HG02870 (cell line): ENCODE measurements around the gene NAA10.

Source experiments
- ATAC-seq: cut with Tn5 transposase; IDR thresholded peaks from one replicate; pipeline ENCODE4 v1.9.1; 2021; ENCODE audit warnings: mild to moderate bottlenecking, moderate library complexity; ENCODE audit not compliant: unreplicated experiment

The NAA10 gene

GRCh38 chrX:153967536-153968224 lies 32.8 kb upstream of the NAA10 start:
- no peak for ATAC-seq

- ATAC-seq: no peak
Measured at GRCh38 chrX:153966841-153967535, 32.2 kb upstream of the NAA10 start.

DNA sequence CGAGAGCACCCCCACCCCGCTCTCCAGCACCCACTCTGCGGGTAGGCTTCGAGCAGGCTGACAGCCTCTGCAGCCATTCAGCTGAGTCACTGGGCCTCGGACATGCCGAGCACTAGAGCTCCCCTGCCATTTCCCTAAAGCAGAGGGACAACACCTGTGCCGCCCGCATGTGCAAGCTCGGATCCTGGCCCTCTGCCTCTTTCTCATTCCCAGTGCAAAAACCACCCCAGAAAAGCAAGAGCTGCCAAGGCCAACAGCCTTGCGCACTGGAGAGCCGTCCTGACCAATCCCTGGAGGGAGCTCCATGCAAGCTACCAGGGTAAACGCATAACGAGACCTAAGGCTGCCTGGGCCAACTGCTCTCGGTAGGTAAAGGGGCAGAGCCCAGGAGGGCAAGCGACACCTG lies 31.4 kb upstream of the NAA10 start:
- no peak for ATAC-seq

DNA sequence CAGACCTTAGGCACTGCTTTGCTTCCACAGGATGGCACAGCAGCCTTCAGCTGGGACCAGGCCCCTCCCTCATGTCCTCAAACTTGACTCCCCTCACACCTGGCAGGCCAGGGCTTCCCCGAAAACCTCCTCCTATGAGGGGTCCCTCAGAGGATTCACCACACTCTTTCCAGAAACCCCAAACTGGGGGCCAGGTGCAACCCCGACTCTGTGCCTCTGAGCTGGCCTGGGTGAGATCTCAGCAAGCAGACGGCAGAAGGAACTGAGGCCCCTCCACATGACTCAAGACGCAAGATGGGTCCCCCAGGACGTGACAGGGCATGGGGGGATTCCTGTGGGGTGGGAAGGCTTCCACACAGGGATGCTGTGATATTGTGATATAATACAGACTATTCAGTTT lies 30.6 kb upstream of the NAA10 start:
- no peak for ATAC-seq

- no peak for ATAC-seq
Measured at GRCh38 chrX:153964105-153964504, 29.3 kb upstream of the NAA10 start.

GRCh38 chrX:153963546-153963945 lies 28.7 kb upstream of the NAA10 start:
- ATAC-seq: no peak

DNA sequence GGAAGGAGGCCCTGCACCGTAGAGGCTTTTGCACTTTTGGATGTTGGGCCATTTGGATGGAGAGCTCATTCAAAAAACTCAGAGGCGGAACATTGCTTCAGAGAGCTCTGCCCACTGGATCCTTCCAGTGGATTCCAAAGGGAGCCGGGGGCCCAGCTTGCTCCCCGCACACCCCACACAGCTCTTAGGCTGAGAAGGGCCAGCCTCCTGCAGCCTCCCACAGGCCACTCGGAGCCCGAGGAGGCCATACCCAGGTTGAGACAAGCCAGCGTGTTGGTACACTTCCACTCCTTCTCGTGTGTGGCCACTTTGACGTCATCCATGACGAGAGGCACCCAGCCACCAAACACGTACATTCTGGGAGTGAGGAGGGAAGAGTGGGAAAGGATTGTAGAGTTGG lies 26.5 kb upstream of the NAA10 start:
- ATAC-seq: no peak

DNA sequence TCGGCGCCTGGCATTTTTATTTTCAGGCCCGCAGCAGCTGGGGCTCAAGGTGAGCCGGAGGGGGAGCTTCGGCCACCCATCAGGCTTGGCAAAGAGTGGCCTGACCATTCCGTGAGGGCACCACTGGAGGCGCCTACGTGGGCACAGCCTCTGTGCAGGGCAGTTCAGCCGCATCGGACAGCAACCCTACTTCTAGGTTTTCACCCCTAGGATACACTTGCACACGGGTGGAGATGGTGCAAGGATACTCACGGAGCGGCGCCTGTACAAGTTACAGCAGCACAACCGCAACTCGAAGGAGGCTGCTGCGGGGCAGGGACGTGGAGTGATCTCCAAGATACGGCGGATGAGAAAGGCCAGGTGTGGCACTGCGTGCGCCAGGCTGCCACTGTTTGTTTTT lies 25.9 kb upstream of the NAA10 start:
- ATAC-seq: no peak

- ATAC-seq: no peak
Measured at GRCh38 chrX:153960077-153960476, 25.2 kb upstream of the NAA10 start.

DNA sequence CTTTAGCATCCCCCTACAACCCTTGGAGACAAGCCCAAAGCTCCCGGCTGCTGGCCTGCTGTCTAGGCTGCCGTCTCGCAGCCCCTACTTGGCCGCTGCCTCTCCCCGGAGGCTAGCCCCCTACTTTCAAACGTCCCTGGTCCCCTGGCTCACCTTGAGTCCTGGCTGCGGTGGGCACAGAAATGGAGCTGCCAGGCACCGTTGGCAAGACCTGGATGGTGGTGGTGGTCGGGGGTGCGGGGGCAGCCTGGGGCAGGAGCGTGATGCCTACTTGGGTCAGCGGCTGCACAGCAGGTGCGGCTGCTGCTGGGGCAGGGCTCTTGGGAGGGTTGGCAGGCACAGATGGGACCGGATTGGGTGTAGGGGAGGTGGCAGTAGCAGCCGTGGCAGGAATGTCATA lies 24.8 kb upstream of the NAA10 start:
- no peak for ATAC-seq

GRCh38 chrX:153958605-153959004 lies 23.8 kb upstream of the NAA10 start:
- no peak for ATAC-seq

GRCh38 chrX:153957224-153957623 lies 22.4 kb upstream of the NAA10 start:
- ATAC-seq: no peak

GRCh38 chrX:153956044-153956907 lies 21.4 kb upstream of the NAA10 start:
- no peak for ATAC-seq

GRCh38 chrX:153955228-153955732 lies 20.4 kb upstream of the NAA10 start:
- no peak for ATAC-seq

DNA sequence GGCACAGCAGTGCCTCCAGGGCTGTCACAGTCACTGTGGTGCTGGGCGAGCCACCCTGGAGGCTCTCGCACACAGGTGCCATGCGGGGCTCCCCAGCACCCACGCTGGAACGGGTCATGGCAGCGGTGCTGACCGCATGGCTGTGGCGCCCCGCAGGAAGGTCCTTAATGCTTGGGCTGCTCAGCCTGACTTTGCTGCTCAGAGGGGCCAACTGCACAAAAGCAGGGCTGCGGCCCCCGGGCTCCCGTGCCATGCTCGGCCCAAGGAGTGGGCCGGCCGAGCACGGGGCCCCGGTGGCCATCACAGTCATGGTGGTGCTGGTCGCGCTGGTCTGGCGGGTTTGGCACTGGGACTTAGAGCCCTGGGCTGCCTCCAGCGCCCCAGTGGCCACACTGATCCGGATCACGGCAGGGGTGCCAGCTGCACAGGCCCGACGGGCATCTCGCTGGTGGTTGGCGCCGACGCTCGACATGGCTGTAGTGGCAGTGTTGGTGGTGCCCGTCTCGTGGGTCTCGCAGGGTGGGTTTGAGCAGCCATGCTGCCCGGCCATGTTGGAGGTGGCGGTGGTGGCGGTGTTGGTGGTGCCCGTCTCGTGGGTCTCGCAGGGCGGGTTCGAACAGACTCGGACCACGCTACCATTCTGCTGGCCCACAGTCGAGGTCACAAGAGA lies 19.9 kb upstream of the NAA10 start:
- no peak for ATAC-seq

- no peak for ATAC-seq
Measured at GRCh38 chrX:153953892-153954557, 19.2 kb upstream of the NAA10 start.

DNA sequence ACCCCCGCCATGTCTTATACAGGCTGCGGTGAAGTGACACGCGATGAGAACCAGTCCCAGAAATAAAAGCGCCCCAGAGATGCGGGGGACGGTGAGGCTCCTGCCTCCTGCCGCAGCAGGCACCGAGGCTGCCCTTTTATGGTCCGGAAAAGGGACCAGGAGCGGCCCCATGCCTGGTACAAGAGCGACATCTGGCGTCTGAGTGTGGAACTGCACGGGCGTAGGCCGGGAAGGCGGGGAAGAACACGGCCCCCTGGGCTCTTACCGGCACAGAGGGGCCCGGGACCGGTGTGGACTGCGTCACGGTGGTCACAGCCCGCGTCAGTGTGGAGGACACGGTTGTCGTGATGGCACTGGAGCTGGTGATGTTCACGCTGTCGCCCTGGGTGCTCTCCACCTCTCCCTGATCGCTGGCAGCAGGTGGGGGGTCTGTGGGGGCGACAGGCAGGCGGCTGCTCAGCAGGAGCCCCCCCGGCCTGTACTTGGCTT lies 18.5 kb upstream of the NAA10 start:
- ATAC-seq: no peak

DNA sequence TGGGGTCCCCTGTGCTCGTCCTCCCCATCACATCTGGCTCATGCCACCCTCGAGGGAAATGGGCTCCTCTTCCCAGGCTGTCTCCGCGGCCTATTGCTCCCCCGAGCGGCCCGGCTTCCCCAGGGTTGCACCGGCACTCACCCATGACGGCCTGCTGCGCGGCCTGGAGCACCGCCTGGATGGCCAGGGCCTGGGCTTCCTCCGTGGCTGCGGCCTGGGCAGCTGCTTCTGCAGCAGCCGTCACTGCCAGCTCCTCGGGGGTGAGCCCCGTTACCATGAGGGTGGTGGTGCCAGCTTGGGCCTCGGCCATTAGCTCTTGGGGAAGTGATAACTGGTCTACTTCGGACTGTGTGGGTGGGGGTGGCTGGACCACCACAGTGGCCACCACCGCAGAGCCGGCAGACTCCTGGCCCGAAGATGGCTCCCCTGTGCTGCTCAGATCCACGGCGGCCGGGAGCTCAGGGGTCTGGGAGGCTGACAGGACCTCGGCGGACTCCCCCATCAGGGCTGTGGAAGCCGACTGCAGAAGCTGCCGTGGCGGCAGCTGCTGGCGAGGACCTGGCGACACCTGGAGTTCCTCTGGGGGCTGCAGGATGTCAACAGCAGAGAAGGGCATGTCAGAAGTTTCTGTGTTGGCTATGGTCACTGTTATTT lies 17.7 kb upstream of the NAA10 start:
- no peak for ATAC-seq

DNA sequence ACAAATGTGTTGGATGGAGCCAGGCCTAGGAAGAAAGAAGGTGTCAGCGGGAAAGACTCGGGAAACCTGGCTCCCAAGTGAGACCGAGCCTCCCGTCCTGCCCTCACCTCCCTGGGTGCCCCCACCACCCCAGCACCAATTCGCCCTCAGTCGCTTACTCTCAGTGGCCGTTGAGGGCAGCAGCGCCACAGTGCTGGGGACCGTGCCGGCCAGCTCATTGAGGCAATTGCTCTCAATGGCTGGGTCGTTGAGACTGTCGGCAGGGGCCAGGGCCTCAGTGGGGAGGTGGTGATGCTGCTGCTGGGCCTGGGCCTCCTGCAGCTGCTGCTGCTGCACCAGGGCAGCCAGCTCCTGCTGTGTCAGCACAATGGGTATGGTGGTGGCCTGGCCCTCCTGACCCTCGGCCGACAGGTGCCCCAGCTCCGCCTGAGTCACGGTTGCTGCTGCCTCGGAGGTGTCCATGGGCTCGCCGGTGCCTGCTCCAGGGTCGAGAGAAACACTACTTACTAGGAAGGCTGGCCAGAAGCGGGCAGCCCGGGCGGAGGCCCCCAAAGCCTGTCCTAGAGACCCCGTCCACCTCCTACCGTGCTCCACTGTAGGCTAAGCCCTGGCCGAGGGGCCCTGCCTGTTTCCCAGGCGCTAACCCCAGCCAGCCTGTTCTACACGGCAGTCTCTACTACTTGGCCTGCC lies 17.0 kb upstream of the NAA10 start:
- ATAC-seq: no peak
